Measurements from ENCODE around the gene SAG. TPM values are rescaled to one million over a fixed set of nuclear protein-coding genes. Genes with fewer than 3 reads are reported as not detected.
A peak's percentile ranks its signal among the peaks of the same experiment; 100 is the strongest.

SAG gene
- total and polyA plus RNA-seq, 2 of the 13 experiments (the other 11 are each of a cell fraction or from before 2014, with no cell fraction given): not detected

DNA sequence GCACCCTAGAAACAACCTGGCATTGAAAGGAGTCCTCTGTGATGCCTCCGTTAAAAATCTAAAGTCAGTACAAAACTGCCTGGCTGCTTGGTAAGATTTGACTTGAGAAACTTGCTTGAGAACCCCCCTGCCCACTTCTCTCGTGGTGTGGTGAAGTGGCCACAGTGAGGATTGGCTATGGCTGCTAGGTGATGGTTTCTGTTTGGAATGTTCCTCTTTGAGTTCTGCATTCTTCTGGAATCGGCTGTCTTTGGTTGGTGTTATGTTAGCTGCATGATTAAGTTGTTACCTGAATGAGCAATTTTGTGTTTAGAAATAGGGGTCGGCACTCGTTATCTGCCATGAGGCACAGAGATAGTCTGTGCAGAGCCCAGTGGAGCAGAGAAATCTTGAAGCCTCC, 21.7 kb upstream of the SAG start:
- Histone ChIP-seq H3K27ac (ENCODE audit: extremely low read length, insufficient read depth, low read length) (no peak overlapping the region), H3K36me3 (replicated peaks in 1 of 2; ENCODE audit: control insufficient read depth in 1 of 2, insufficient read depth in 2 of 2, low read length in 2 of 2) (peaks cover 48 to 82% of the 10 kb centered on the region in 2 experiments), H2AFZ (ENCODE audit: low read length) (no peak overlapping the region), H3K79me2 (ENCODE audit: insufficient read depth, low read length) (no peaks in the 10 kb centered on the region), H3K9ac (ENCODE audit: insufficient read depth, low read depth, low read length) (no peak overlapping the region), H4K20me1 (ENCODE audit: insufficient read depth, low read length) (0 out of 2 replicates have a peak, but pooled peaks cover 3% of the 10 kb centered on the region), H3K4me3 (replicated peaks in 1 of 3; ENCODE audit: insufficient read depth in 1 of 3, low read depth in 2 of 3, low read length in 3 of 3) (no peak overlapping the region), H3K4me1 (ENCODE audit: insufficient read depth, low read length) (no peaks in the 10 kb centered on the region), H3K4me2 (ENCODE audit: low read depth, low read length) (no peak overlapping the region), H3K27me3 (ENCODE audit: control insufficient read depth in 1 of 2, insufficient read depth in 2 of 2, low read length in 2 of 2) (no peaks in the 10 kb centered on the region), H3K9me3 (ENCODE audit: low read length) (no peaks in the 10 kb centered on the region)
- POLR2A ChIA-PET: no interaction called here
- intact Hi-C loops (cut with micrococcal nuclease; ENCODE audit: unreplicated experiment) (no loop called here), in situ Hi-C loops (cut with HindIII; ENCODE audit: extremely low pct_ligation_motif_present, low pct_unique_long_range_greater_than_20kb) (no loop called here)
- 98% methylated on average over 5 of the region's 5 CpGs for WGBS (ENCODE audit: low lambda C conversion rate)
- no peak for TF ChIP-seq PHB2 (IDR thresholded peaks at IDR 0.05; ENCODE audit: partially characterized antibody)
- BruUV-seq (replicated peaks): TSS peak; percentile 4
- DNase-seq (ENCODE audit: low spot score) (no peak), ATAC-seq (no peak), FAIRE-seq (no peak)
- CTCF ChIA-PET (ENCODE audit: low intra/inter-chr PET ratio, low total read pairs): no interaction called here

- peaks cover 52 to 82% of the 10 kb centered on the region in 2 experiments for H3K36me3 ChIP-seq (replicated peaks in 1 of 2; ENCODE audit: control insufficient read depth in 1 of 2, insufficient read depth in 2 of 2, low read length in 2 of 2)
- H4K20me1 ChIP-seq (ENCODE audit: insufficient read depth, low read length): 0 out of 2 replicates have a peak, but pooled peaks cover 3% of the 10 kb centered on the region
- in situ Hi-C loops (cut with HindIII; ENCODE audit: extremely low pct_ligation_motif_present, low pct_unique_long_range_greater_than_20kb): no loop called here
- no peak overlapping the region for H2AFZ ChIP-seq (ENCODE audit: low read length)
- ATAC-seq (no peak), FAIRE-seq (no peak), DNase-seq (ENCODE audit: low spot score) (no peak)
- ChIA-PET POLR2A (no interaction called here), CTCF (ENCODE audit: low intra/inter-chr PET ratio, low total read pairs) (no interaction called here)
- H3K4me1 ChIP-seq (ENCODE audit: insufficient read depth, low read length): no peaks in the 10 kb centered on the region
- no peak overlapping the region for H3K4me2 ChIP-seq (ENCODE audit: low read depth, low read length)
- no peaks in the 10 kb centered on the region for H3K79me2 ChIP-seq (ENCODE audit: insufficient read depth, low read length)
- no peak overlapping the region for H3K27ac ChIP-seq (ENCODE audit: extremely low read length, insufficient read depth, low read length)
- no peaks in the 10 kb centered on the region for H3K9me3 ChIP-seq (ENCODE audit: low read length)
- 95% methylated on average over 6 of the region's 6 CpGs for whole genome bisulfite sequencing (ENCODE audit: low lambda C conversion rate)
- intact Hi-C loops (cut with micrococcal nuclease; ENCODE audit: unreplicated experiment): no loop called here
- no peak overlapping the region for H3K9ac ChIP-seq (ENCODE audit: insufficient read depth, low read depth, low read length)
- no peaks in the 10 kb centered on the region for H3K27me3 ChIP-seq (ENCODE audit: control insufficient read depth in 1 of 2, insufficient read depth in 2 of 2, low read length in 2 of 2)
- BruUV-seq (replicated peaks): no TSS peak
- no peak overlapping the region for H3K4me3 ChIP-seq (replicated peaks in 1 of 3; ENCODE audit: insufficient read depth in 1 of 3, low read depth in 2 of 3, low read length in 3 of 3)
- TF ChIP-seq, protein P1, sequence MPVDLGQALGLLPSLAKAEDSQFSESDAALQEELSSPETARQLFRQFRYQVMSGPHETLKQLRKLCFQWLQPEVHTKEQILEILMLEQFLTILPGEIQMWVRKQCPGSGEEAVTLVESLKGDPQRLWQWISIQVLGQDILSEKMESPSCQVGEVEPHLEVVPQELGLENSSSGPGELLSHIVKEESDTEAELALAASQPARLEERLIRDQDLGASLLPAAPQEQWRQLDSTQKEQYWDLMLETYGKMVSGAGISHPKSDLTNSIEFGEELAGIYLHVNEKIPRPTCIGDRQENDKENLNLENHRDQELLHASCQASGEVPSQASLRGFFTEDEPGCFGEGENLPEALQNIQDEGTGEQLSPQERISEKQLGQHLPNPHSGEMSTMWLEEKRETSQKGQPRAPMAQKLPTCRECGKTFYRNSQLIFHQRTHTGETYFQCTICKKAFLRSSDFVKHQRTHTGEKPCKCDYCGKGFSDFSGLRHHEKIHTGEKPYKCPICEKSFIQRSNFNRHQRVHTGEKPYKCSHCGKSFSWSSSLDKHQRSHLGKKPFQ (CRISPR knock-in tag; IDR thresholded peaks at IDR 0.05; ENCODE audit: insufficient replicate concordance): no peak
- no peak for TF ChIP-seq PHB2 (IDR thresholded peaks at IDR 0.05; ENCODE audit: partially characterized antibody)
- TF ChIP-seq ZFP36L1 (CRISPR knock-in tag; IDR thresholded peaks at IDR 0.05): no peak
- no peak for TF ChIP-seq ZNF225 (CRISPR knock-in tag; IDR thresholded peaks at IDR 0.05)
- no peak for TF ChIP-seq ZNF878 (CRISPR knock-in tag; IDR thresholded peaks at IDR 0.05)
- TF ChIP-seq CEBPZ (IDR thresholded peaks at IDR 0.05; ENCODE audit: low read length): no peak
- no peak for TF ChIP-seq PRDM4 (CRISPR knock-in tag; IDR thresholded peaks at IDR 0.05; ENCODE audit: borderline replicate concordance)
- TF ChIP-seq ZNF382 (CRISPR knock-in tag; IDR thresholded peaks at IDR 0.05; ENCODE audit: borderline replicate concordance): no peak
- no peak for TF ChIP-seq PHF21A (CRISPR knock-in tag; IDR thresholded peaks at IDR 0.05)
Observed at GRCh38 chr2:233287871-233288270, 19.7 kb upstream of the SAG start.
